A204.1 (cell line): ENCODE data around the gene TM7SF3.

Source experiments
- FAIRE-seq: peaks from 2 replicates; lab custom pipeline; 2012; peaks lifted over from hg19 to GRCh38; lab: Jason Lieb, UNC

TM7SF3 gene

GRCh38 chr12:27014859-27015729 lies 910 bp upstream of the TM7SF3 start:
- FAIRE-seq: no peak

DNA sequence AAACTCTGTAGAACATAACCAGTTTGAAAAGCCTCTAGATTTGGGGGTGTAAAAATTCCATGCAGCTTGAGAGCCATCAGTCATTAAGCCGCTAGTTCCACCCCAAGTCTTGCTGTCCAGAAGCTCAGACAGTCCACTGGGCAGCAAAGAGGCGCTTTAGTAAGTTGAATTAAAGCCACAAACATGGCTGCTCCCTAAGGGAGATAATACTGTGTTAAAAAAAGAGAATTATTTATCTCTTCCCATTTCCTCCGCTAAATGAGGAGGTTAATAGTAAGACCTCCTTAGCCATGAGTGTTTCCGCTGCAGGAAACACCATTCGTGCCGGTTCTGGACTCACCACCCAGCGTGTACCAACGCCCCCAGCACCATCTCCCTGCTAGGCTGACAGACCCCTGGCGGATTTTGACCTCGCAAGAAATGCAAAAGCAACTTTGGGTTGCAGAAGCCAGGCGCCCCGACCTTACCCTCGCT lies 536 bp downstream of the TM7SF3 start:
- FAIRE-seq: no peak

DNA sequence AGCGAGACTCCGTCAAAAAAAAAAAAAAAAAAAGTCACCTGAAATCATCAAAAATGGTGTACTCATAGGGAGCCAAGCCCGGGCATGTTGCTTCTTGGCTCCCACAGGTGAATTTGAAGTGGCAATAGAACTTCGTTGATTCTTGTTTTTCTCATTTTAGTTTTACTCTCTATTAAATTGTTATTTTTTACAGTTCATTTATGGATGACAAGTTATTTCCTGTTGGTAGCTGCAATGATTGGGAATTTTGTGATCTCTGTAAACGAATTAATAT lies 1.3 kb downstream of the TM7SF3 start:
- no peak for FAIRE-seq

GRCh38 chr12:27012239-27012981 lies 1.8 kb downstream of the TM7SF3 start:
- FAIRE-seq: no peak

DNA sequence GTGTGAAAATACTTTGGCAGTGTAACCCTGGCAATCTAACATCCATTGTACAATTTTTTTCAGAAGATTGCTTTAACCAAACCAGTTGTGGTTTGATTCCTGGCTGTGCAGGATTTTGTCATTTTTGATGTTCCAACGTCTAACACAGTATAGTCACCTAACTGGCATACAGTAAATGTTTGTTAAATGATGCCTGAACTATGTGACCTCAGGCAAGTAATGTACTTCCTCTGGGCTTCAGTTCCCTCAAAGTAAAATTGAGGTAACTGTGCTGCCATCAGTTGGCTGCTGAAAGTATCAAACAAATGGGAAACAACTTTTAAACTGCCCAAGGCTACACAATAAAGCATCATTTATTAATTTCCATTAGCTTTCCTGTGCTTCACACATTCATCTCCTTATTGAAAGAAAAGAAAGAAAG lies 4.3 kb downstream of the TM7SF3 start:
- no peak for FAIRE-seq

DNA sequence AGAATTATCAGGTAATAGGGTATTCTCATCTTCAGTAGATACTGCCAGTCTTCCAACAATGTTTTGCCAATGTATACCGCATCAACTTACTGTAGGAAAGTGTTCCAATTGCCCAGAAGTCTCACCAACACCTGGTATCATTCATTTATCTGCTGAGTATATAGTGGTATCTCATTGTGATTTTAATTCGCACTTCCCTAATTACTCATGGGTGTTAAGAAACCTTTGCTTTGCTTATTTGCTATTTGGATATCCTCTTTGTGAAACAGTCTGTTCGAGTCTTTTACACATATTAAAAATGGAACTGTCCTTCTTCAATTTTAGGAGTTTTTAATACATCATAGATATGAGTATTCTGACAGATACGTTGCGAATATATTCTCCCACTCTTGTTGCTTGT lies 6.1 kb downstream of the TM7SF3 start:
- FAIRE-seq: no peak

DNA sequence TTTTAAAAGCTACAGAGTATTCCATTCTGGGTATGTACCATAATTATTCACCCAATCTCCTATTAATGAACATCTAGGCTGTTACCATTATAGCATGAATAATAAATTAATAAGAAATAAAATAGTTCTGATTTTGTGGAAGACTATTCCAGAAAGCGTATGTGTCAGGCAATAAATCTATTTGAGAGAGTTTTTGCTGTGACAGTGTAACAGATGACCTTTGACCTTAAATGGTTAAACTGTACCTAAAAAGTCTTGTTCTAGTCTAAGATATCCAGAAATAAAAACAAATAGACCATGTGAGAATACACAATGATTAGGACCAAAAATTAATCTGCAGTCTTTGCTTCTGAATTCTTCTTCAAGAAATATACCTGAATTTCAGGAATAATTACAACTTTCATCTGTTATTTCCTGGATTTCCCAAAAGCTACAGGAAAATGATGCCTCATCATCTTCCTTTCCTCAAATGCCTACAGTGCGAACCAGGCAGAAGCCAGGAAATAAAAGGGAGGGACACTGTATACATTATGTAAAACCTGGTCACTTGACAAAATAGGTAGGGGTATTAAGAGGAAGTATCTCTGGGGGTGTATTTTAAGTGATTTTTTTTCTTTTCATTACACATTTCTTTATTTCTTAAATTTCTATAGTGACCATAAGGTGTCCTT lies 7.3 kb downstream of the TM7SF3 start:
- FAIRE-seq: no peak

- no peak for FAIRE-seq
These were observed 8.7 kb downstream of the TM7SF3 start for GRCh38 chr12:27005495-27005894.

DNA sequence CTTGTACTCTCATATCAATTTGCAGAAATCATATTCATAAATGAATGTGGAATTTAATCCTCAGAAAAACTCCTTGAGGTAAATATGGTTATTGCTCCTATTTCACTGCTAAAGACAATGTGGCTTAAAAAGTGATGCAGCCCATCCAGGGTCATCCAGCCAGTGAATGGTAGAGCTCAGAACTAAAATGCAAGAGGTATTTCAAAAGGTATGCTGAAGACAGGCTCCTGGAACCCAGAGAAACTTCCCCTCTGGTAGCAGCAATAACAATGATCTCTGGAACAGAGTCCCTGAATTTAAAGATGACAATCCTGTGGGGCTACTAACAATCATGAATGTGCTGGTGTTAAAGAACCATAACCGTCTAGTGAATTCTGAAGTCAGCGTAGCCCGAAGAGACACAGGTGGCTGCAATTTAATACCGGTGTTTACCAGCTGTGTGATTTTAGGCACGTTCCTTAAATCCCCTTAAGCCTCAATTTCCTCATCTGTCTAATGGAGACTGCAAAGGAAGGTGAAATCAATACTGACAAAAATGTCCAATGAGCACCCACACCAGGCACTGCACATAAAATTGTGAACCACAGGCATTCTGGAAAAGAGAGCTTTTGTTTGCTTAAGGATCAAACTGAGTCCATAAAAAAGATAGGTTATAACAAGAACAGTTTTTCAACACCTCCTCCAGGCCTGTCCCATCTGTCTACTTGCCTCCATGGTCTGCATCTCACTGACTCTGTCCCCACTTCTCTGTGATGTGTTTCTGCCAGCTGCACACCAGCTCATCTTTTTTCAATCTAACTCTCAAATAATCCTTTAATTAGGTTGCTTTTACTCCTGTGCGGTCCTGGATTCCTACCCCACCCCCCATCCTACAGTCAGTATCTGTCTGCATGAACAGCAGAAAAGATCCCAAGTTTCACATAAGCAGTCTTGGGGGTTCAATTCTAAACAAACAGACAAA lies 10.5 kb downstream of the TM7SF3 start:
- no peak for FAIRE-seq

DNA sequence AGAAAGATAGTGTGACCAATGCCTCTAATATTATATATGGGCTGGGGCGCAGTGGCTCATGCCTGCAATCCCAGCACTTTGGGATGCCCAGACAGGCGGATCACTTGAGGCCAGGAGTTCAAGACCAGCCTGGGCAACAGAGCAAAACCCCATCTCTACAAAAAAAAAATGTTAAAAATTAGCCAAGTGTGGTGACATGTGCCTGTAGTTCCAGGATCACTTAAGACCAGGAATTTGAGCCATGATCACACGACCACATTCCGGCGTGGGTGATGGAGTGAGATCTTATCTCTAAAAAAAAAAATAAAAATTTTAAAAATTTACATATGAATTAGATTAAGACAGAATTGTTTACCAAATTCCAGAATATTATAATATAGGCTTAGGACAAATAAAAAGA lies 12.0 kb downstream of the TM7SF3 start:
- no peak for FAIRE-seq

DNA sequence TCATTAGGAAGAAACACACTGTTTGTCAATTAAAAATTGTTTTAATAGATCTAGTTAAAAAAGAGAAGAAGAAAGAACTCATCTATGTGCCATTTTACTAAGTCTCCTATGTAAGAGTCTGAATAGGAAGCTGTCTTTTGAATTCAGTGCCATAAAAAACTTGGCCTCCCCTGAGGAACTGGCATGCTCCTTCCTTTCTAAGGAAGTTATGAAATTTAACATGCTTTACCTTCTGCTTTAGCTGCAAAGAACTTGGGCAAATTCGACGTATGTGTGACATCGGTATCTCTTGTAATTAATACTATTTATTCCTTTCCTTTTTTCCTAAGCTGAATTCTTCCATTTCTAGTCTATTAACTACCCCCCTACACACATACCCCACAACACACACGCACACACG lies 12.5 kb downstream of the TM7SF3 start:
- FAIRE-seq: no peak

DNA sequence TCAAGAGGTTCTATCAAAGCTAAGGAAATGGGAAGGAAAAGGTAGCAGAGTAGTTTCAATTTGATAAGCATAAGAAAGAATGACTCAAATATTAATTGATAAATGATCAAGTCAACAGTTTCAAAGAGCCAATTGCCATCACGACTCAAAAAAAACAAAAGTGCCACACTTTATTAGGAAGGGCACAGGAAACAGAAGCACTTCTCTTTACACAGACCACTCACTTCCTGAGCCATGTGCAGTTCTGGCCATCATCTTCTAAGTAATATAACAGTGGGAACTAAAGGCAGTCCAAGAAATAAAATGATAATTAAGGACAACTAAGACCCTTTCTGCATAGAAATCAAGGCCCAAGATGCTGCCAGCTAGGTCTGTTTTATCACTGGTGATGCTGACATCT lies 13.2 kb downstream of the TM7SF3 start:
- FAIRE-seq: no peak

DNA sequence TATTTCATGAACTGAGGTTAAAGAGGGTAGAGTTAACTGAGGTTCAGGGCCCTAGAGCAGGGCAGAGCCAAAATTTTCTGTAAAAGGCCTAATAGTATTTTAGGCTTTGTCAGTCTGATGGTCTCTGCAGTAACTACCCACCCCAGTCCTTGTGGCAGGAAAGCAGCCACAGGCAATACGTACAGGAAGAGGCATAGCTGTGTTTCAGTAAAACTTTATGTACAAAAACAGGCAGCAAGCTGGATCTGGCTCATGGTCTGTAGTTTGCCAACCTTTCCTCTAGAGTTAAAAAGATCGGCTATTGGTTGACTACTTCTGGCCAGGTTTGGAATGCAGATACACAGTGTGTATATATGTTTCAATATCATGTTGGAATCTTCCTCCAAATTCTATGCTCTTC lies 17.2 kb downstream of the TM7SF3 start:
- FAIRE-seq: no peak

GRCh38 chr12:26995706-26996105 lies 18.5 kb downstream of the TM7SF3 start:
- FAIRE-seq: no peak

DNA sequence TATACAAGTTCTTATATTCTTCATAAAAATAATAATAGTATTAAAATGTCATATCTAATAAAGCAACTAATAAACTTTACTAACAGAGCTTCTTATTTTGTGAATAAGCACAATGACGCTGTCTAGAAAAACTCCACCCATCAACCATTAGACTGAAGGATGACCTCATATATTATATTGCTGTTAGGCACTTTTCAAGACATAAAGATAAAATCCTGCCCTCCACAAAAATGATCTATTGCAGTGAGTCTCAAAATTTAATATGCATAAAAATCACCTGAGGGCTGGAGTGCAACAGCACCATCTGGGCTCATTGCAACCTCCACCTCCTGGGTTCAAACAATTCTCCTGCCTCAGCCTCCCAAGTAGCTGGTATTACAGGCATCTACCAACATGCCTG lies 20.1 kb downstream of the TM7SF3 start:
- FAIRE-seq: no peak

GRCh38 chr12:26991826-26992225 lies 22.4 kb downstream of the TM7SF3 start:
- FAIRE-seq: no peak

DNA sequence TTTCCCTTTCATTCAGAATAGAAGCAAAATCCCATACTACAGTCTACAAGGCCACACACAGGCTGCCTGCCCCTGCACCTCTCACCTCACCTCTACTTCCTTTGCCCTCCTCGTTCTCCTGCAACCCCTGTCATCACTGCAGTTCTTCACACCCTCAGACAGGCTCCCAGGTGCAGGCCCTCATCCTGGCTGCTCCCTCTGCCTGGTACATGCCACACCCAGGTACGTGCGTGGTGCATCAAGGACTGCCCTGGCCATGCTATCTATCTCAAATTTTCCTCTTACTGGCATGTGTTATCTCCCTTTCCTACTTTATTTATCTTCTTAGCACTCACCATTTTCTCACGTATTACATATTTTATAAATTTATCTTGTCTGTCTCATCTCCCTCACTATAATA lies 24.3 kb downstream of the TM7SF3 start:
- no peak for FAIRE-seq

DNA sequence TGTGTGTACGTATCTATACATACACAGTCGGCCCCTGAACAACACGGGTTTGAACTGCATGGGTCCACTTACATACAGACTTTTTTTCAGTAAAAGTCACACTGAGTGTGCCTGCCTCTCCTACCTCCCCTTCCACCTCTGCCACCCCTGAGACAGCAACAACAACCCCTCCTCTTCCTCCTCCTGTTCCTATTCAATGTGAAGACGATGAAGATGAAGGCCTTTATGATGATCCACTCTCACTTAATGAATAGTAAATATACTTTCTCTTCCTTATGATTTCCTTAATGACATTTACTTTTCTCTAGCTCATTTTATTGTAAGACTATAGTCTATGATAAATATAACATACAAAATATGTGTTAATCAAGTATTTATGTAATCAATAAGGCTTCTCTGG lies 25.5 kb downstream of the TM7SF3 start:
- no peak for FAIRE-seq

DNA sequence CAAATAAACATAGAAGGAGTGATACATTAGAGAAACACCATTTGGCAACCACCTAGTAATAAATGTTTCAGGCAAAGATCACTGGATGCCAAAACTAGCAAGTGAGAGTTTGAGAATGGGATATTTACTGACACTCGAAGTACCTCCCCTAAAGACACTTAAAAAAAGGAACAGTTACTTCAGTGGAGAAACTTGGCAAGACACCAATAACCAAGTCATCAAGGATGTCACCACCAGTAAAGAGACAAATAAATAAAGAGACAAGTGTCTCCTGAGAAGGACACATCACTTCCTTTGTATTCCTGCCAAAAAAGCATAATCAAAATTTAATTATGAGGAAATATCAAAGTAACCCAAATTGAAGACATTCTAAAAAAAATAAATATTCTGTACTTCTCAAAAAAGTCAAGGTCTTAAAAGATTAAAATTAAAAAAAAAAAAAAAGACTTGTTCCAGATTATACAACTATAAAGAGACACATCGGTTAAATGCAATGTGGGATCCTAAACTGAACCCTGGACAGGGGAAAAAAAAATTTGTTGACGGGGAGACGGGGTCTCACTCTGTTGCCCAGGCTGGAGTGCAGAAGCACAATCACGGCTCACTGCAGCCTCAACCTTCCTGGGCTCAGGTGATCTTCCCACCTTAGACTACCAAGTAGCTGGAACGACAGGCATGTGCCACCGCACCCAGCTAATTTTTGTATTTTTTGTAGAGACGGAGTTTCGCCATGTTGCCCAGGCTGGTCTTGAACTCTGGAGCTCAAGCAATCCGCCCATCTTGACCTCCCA lies 26.4 kb downstream of the TM7SF3 start:
- no peak for FAIRE-seq

DNA sequence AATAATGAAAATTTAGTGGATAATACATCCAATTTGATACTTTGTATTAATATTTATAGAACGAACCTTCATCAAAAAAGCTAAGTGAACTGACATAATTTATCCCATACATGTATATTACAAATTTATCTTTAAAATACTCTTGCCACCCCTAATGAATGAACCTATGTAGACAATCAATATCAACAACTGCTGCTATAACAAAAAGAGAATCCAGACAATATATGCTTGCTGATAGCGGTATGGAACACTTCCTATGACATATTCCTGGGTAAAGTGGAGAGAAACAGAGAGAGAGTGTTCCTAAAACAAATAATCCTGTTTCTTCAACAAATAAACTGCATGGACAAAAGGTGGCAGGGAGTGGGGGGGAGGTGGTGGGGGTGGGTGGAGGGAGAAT lies 31.3 kb downstream of the TM7SF3 start:
- no peak for FAIRE-seq

GRCh38 chr12:26979733-26980132 lies 34.5 kb downstream of the TM7SF3 start:
- no peak for FAIRE-seq
